GM19043 (cell line): ENCODE results near the gene IDNK.

Experiments
- ATAC-seq: cut with Tn5 transposase; IDR thresholded peaks from one replicate; pipeline ENCODE4 v1.9.1; 2021; ENCODE audit warnings: low read depth; ENCODE audit not compliant: unreplicated experiment

Gene IDNK

GRCh38 chr9:83633255-83633654, 10.3 kb downstream of the IDNK start:
- peak; percentile 53 for ATAC-seq

DNA sequence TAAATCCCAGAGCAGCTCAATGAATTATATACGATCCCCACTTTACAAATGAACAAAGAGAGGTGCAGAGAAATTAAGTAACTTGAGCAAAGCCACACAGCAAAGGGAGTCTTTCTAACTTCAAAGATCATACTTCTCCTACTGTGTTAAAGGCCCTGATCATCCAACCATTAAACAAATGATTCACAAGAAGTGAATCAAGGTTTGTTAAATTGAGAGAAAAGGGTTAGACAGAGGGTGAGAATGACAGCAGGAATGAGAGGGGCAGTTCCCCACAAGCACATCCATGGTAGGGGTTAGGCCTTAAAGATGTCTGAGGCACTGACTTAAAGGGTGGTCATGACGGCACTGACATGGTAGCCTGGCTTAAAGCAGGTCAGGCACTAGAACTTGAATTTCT, 10.7 kb downstream of the IDNK start:
- no peak for ATAC-seq

- no peak for ATAC-seq
Observed at GRCh38 chr9:83636813-83637212, 13.9 kb downstream of the IDNK start.

- no peak for ATAC-seq
Observed at GRCh38 chr9:83637389-83637788, 14.4 kb downstream of the IDNK start.

- no peak for ATAC-seq
Observed at GRCh38 chr9:83639266-83639665, 16.3 kb downstream of the IDNK start.

- no peak for ATAC-seq
Observed at GRCh38 chr9:83642793-83643192, 19.9 kb downstream of the IDNK start.

GRCh38 chr9:83646500-83647239, 23.7 kb downstream of the IDNK start:
- ATAC-seq = no peak

DNA sequence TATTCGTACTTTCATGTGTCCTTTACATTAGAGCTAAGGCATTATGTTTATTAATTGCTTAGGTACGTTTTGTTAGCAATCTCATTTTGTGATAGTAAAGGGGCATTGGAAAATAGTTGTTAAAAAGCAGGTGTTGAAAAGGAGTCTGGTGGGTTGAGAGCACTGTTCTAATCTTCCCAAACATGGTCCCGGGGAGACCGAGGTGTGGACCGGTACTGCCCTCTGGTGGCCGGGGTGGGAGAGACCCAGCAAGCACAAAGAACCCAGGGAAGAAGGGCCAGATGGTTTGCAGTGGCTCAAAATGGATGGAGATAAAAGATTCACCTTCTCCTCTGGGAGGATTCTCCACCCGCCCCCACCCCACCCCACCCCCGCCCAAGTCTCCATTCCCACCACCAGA, 26.1 kb downstream of the IDNK start:
- peak; percentile 61 for ATAC-seq

- ATAC-seq = no peak
Observed at GRCh38 chr9:83649515-83649914, 26.6 kb downstream of the IDNK start.

DNA sequence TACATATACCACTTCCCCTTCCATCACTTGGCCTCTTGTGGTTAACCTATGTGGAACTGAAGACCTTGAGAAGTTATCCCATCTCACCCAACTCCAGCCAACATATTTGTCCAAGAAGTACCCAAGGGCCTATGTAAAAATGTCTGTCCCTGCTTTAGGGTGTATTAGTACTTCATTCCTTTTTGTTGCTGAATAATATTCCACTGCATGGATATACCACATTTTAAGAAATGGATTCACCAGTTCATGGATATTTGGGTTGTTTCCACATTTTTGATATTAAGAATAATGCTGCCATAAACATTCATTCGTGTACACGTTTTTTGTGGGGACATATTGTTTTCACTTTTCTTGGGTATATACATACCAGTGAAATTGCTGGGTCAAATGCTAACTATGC, 28.6 kb downstream of the IDNK start:
- no peak for ATAC-seq

- no peak for ATAC-seq
Observed at GRCh38 chr9:83652433-83652832, 29.5 kb downstream of the IDNK start.

DNA sequence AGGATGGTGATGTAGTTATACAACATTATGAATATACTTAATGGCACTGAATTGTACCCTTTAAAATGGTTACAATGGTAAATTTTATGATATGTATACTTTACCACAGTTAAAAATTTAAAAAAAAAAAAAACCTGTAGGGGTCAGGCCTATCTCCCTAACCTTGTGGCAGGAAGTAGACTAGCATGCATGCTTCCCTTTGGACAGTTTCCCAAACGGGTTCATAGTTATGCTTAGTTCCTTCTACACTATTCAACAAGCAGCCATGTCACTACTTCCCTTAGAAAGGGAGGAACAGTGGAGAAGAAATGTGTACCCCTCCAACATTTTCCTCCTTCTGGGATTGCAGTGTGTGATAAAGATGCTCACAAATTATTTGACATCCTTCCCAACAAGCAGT, 32.5 kb downstream of the IDNK start:
- no peak for ATAC-seq

- peak; percentile 52 for ATAC-seq
Observed at GRCh38 chr9:83656032-83656680, 33.2 kb downstream of the IDNK start.

DNA sequence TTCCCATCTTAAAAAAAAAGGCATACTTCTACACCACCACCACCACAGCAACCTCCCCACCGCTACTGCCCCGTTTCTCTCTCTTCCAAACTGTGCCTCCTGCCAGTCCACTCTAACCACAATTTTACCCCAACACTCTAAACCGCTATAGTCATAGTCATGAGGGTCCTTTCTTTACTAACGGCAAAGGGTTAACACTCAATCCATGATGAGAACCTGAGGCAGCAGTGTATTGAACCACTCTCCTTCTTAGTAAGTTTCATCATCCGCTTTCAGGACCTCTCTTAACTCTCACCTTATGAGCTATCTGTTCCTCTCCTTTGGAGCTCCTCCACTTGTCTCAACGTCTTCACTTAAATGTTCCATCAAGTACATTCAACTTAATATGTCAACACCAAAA, 34.0 kb downstream of the IDNK start:
- ATAC-seq = no peak

DNA sequence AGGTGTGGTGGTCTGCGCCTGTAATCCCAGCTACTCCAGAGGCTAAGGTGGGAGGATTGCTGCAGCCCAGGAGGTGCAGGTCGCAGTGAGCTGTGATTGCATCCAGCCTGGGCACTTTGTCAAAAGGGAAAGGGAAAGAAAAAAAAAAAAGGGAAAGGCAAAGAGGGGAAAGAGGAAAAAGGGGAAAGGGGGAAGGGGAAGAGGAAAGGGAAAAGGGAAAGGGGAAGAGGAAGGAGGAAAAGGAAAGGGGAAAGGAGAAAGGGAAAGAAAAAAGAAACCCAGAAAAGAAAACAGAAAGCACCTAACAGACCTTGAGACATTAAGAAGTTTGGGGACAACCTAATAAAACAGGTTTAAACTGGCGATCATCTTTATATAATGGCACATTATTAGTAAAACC, 40.0 kb downstream of the IDNK start:
- no peak for ATAC-seq

DNA sequence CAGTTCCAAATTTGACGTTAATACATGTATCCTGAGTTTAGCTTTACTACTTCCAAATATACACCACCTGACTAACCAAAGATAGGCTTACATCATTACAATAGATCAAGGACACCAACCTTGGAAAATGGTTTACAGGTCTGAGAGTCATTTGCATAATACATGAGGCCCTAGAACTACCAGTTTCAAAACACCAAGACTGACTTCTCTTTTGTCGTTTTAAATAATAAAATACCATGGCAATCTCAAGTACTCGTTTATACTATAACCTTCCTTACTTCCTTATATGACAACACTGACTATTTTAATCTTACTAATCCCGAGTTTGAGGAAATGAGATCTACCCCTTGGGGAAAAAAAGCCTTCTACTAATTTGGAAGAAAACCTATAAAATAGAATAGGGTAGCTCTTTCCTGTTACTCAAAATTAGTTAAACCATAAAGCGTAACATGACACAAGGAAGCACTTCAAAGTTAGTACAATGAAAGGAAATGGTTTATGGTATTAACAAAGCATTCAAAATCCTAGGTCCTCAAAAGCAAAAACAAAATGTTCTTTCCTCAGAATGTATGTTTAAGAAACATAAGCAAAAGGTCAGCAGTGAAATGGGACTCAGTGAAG, 42.7 kb downstream of the IDNK start:
- ATAC-seq = peak; percentile 94

DNA sequence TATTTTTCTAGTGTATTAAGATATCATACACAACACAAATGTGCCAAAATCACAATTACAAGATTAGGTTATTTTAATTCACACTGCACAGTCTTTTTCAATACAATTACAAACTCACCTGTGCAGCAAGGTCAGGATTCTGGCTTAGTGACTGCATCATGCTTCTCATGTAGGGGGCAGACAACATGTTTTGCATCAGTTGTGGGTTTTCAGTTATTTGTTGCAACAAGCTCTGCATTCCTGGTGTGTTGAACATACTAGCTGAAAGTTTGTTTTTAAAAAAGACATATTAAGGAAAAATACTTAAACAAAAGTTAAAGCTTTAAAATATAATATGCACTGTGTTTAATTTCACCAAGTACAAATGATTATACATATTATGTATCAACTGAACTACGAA, 46.1 kb downstream of the IDNK start:
- no peak for ATAC-seq

- no peak for ATAC-seq
Observed at GRCh38 chr9:83670381-83670780, 47.4 kb downstream of the IDNK start.

GRCh38 chr9:83671451-83671850, 48.5 kb downstream of the IDNK start:
- ATAC-seq = no peak

- ATAC-seq = no peak
Observed at GRCh38 chr9:83675466-83675865, 52.5 kb downstream of the IDNK start.

DNA sequence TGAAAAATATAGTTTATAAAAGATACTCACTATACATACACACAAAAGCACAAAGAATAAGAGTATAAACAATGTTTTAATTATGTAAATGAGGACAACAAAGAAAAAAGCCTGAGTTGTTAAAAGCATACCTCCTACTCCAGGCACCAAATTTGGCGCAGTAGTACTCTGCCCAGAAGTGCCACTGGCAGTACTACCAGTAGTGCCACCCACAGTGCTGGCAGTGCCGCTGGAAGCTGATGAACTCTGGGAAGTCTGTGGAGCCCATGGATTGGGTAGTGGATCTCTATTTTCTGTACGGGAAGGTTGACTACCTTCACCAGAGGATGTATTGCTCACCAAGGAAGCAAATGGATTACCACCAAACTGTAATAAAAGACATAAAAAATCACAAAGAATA, 54.7 kb downstream of the IDNK start:
- ATAC-seq = no peak

GRCh38 chr9:83680233-83680632, 57.3 kb downstream of the IDNK start:
- ATAC-seq = no peak
